PC-3 (cell line): ENCODE data around the gene RALGAPA1.

ENCODE experiments used
- CTCF ChIP-seq: fragments of 300-600 bp; sonication (generic); conservative IDR thresholded peaks from 2 replicates; pipeline ENCODE4 v1.5.1; 2017; ENCODE audit warnings: antibody characterized with exemption, low read depth, mild to moderate bottlenecking, low read length
- EZH2phosphoT487 ChIP-seq: fragments of 300-600 bp; sonication (generic); IDR thresholded peaks from 2 replicates; pipeline ENCODE4 v1.6.1; 2018; ENCODE audit warnings: mild to moderate bottlenecking, antibody characterized with exemption, low read length, borderline replicate concordance

GRCh38 chr14:35766700-35767082 lies 42.4 kb downstream of the RALGAPA1 start:
- no peak for TF ChIP-seq CTCF
- no peak for TF ChIP-seq EZH2phosphoT487
